GM12873 (cell line): ENCODE measurements around the gene TTC6.

ENCODE experiments used
- CTCF ChIP-seq: IDR thresholded peaks from 2 replicates; pipeline ENCODE4 v1.5.1; 2012; ENCODE audit warnings: low read depth, mild to moderate bottlenecking, moderate library complexity, low read length, control low read depth; ENCODE audit not compliant: insufficient read depth; ENCODE audit errors: missing control alignments

The TTC6 gene

GRCh38 chr14:37623426-37623951, 28.1 kb downstream of the TTC6 start:
- TF ChIP-seq CTCF: no peak

- no peak for TF ChIP-seq CTCF
These were observed 28.5 kb downstream of the TTC6 start for GRCh38 chr14:37623971-37624370.

GRCh38 chr14:37625597-37626595, 30.5 kb downstream of the TTC6 start:
- TF ChIP-seq CTCF: no peak

GRCh38 chr14:37637341-37637740, 41.9 kb downstream of the TTC6 start:
- no peak for TF ChIP-seq CTCF

- TF ChIP-seq CTCF: no peak
These were observed 43.2 kb downstream of the TTC6 start for GRCh38 chr14:37638599-37638998.

GRCh38 chr14:37641117-37641516, 45.7 kb downstream of the TTC6 start:
- TF ChIP-seq CTCF: no peak

GRCh38 chr14:37642125-37642524, 46.7 kb downstream of the TTC6 start:
- TF ChIP-seq CTCF: no peak
